A549 (cell line): ENCODE measurements around the gene ZNF625. TPM values are rescaled to one million over a fixed set of nuclear protein-coding genes. Genes with fewer than 3 reads are reported as not detected.

Experiments used
- ATAC-seq, 2 experiments: fragments of 200-7000 bp in 1 of 2; fragments of >200 bp in 1 of 2; cut with Nextera tagmentation in 1 of 2; cut with Tn5 transposase in 1 of 2; 3 replicates each; pipeline versions ENCODE4 v1.8.0 to v1.9.1; 2018 to 2020; ENCODE audit warnings: mild to moderate bottlenecking in 1 of 2, moderate library complexity in 1 of 2
- CTCF ChIA-PET: fragments of 300-600 bp; sonication (Branson Sonifier 250); formaldehyde crosslinking; extraction: SDS; loops from one replicate; lab custom pipeline; 2021; ENCODE audit warnings: antibody characterized with exemption, inconsistent platforms; lab: Yijun Ruan, JAX
- POLR2A ChIA-PET: fragments of 350-600 bp; formaldehyde crosslinking; extraction: SDS; loops from one replicate; lab custom pipeline; 2021; ENCODE audit warnings: antibody characterized with exemption, inconsistent platforms; lab: Yijun Ruan, JAX
- DNase-seq, 2 experiments: peaks; one replicate each; pipeline versions ENCODE4 v3.0.0 to v3.0.0-alpha.2; 2011 to 2016; ENCODE audit warnings: low read depth in 1 of 2, low spot score in 1 of 2
- FAIRE-seq: peaks from 2 replicates; lab custom pipeline; 2011; peaks lifted over from hg19 to GRCh38; lab: Jason Lieb, UNC
- H3K27ac ChIP-seq, 2 experiments: fragments of >200 bp; sonication (Bioruptor Twin); formaldehyde crosslinking; 3 replicates each; pipeline ENCODE4 v1.5.1; 2016 to 2017
- H3K4me1 ChIP-seq: fragments of >200 bp; sonication (Bioruptor Twin); formaldehyde crosslinking; 3 replicates; pipeline ENCODE4 v1.6.1; 2016
- H3K4me2 ChIP-seq: fragments of >200 bp; sonication (Bioruptor Twin); formaldehyde crosslinking; 3 replicates; pipeline ENCODE4 v1.6.1; 2016
- H3K4me3 ChIP-seq: fragments of >200 bp; sonication (Bioruptor Twin); formaldehyde crosslinking; 3 replicates; pipeline ENCODE4 v1.5.1; 2016
- H3K9me3 ChIP-seq: fragments of >200 bp; sonication (Bioruptor Twin); formaldehyde crosslinking; 3 replicates; pipeline ENCODE4 v1.6.1; 2016
- CBX2 ChIP-seq: fragments of 200-600 bp; sonication (generic); IDR thresholded peaks from 2 replicates; pipeline ENCODE4 v1.6.1; 2016; ENCODE audit warnings: low read depth, mild to moderate bottlenecking, borderline replicate concordance
- CHD4 ChIP-seq: fragments of 200-600 bp; sonication (generic); IDR thresholded peaks from 2 replicates; pipeline ENCODE4 v1.6.1; 2016; ENCODE audit warnings: antibody characterized with exemption, mild to moderate bottlenecking, borderline replicate concordance
- CTCF ChIP-seq: fragments of >200 bp; sonication (Bioruptor Twin); formaldehyde crosslinking; IDR thresholded peaks from 3 replicates; pipeline ENCODE4 v1.5.1; 2016
- KDM5A ChIP-seq: fragments of 200-600 bp; sonication (generic); IDR thresholded peaks from 2 replicates; pipeline ENCODE4 v1.6.1; 2016; ENCODE audit warnings: antibody characterized with exemption, mild to moderate bottlenecking
- MAFK ChIP-seq: fragments of 450-650 bp; IDR thresholded peaks from 2 replicates; pipeline ENCODE4 v1.6.1; 2014; ENCODE audit not compliant: partially characterized antibody
- NFE2L2 ChIP-seq: fragments of 150-350 bp; conservative IDR thresholded peaks from 2 replicates; pipeline ENCODE4 v1.6.1; 2014; ENCODE audit warnings: low read length
- PHF8 ChIP-seq: fragments of 200-600 bp; sonication (generic); IDR thresholded peaks from 2 replicates; pipeline ENCODE4 v1.6.1; 2016; ENCODE audit warnings: low read depth, mild to moderate bottlenecking, antibody characterized with exemption, moderate library complexity, borderline replicate concordance
- RFX5 ChIP-seq: fragments of 450-650 bp; IDR thresholded peaks from 2 replicates; pipeline ENCODE4 v1.7.1; 2014; ENCODE audit warnings: antibody characterized with exemption, mild to moderate bottlenecking, moderate library complexity
- SMC3 ChIP-seq: fragments of >200 bp; sonication (Bioruptor Twin); formaldehyde crosslinking; IDR thresholded peaks from 3 replicates; pipeline ENCODE4 v1.6.1; 2018; ENCODE audit warnings: inconsistent platforms
- SREBF2 ChIP-seq: fragments of 450-650 bp; IDR thresholded peaks from 2 replicates; pipeline ENCODE4 v1.6.1; 2014; ENCODE audit warnings: mild to moderate bottlenecking, moderate library complexity
- TP53 ChIP-seq: fragments of 250-450 bp; sonication (Bioruptor Pico); IDR thresholded peaks from 2 replicates; pipeline ENCODE4 v1.5.0; 2021; ENCODE audit warnings: mild to moderate bottlenecking, moderate library complexity
- USF2 ChIP-seq: fragments of 450-650 bp; IDR thresholded peaks from 2 replicates; pipeline ENCODE4 v1.6.1; 2014; ENCODE audit warnings: antibody characterized with exemption
- ZFP36 ChIP-seq: fragments of 450-650 bp; IDR thresholded peaks from 2 replicates; pipeline ENCODE4 v1.6.1; 2014; ENCODE audit warnings: borderline replicate concordance; ENCODE audit not compliant: partially characterized antibody
- ZSCAN20 ChIP-seq: fragments of 250-450 bp; sonication (Bioruptor Pico); IDR thresholded peaks from 2 replicates; pipeline ENCODE4 v1.8.0; 2022; ENCODE audit warnings: mild to moderate bottlenecking, moderate library complexity
- WGBS: methylation state at CpG from one replicate; pipeline ENCODE4 v1.1.6; 2017; ENCODE audit errors: missing lambda C conversion rate; 5-methylcytosine and 5-hydroxymethylcytosine counted together
- polyA plus RNA-seq, 4 experiments: library from polyadenylated mRNA; depleted of rRNA in 3 of 4; stranded (reverse); fragments of >200 nt; fragmentation: RNase III in 1 of 4; extraction: RNeasy Plus Mini Kit Qiagen cat#74134 plus additional on column Dnase treatment in 1 of 4; gene quantifications; 2 replicates in 3 of 4; 3 replicates in 1 of 4; pipeline ENCODE4 v1.2.3, GENCODE V29; 2011 to 2017
- TF ChIP-seq, protein P1 (sequence below): IDR thresholded peaks from 2 replicates; pipeline ENCODE4 v1.6.1; 2012; ENCODE audit warnings: low read depth, borderline replicate concordance
- TF ChIP-seq, protein P2 (sequence below): IDR thresholded peaks from 2 replicates; pipeline ENCODE4 v1.6.1; 2012

The ZNF625 gene
- polyA plus RNA-seq, 2 of the 4 experiments (the other 2 are of a cell fraction): not detected

DNA sequence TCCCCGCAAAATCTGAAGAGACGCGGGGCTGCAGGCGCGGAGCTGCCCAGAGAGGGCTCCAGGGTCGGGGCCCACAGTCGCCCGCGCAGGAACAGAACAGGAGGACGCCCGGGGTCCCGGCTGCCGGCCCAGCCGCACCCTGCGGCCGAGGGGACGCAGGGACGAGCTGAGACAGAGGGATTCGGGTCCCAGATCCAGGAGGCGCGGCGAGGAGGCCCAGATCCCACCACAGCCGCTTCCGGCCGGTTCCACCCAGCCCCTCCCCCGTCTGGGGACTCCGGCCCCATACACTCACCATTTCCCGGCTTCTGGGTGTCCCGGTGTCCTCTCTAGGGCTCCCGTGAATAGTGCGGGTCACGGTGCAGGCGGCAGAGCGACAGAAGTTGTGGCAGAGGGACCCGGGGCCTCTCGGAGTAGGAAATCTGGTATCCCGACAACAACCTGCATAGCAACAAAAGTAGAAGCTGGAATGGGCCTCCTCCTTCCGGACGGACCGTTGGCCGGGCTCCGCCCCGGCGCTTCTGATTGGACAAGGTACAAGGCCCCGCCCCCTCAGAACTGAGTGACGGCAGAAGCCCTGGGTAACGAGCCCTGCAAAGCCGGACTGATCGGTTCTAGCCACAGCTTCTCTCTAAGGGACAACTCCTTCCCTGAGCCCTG lies 16.5 kb downstream of the ZNF625 start, which contains the start of gene ZNF20:
Gene ZNF20 (minus strand): TSS at position 466 of the 660 bp plus-strand sequence. CDS start 168 bp downstream, at position 298.
- Histone ChIP-seq H3K4me3 (peak within 1 kb of the TSS; percentile 33; the same call in 1 of the 3 replicates), H3K4me1 (no peaks in the 10 kb centered on the region), H3K27ac (no peak within 1 kb of the TSS), H3K4me2 (peak within 1 kb of the TSS; percentile 34; the same call in 2 of the 3 replicates), H3K9me3 (peaks cover 12% of the 10 kb centered on the region; the same call in 1 of the 3 replicates)
- no peak for FAIRE-seq
- WGBS: 16% methylated on average over 26 of the region's 49 CpGs
- CTCF ChIA-PET: no interaction called here
- DNase-seq: peak in 1 of 2 experiments; percentile 41
- no peak for TF ChIP-seq CTCF
- TF ChIP-seq MAFK: no peak
- TF ChIP-seq SREBF2: no peak
- TF ChIP-seq TP53: no peak
- no peak for TF ChIP-seq ZSCAN20 (CRISPR knock-in tag)
- TF ChIP-seq, protein P1, sequence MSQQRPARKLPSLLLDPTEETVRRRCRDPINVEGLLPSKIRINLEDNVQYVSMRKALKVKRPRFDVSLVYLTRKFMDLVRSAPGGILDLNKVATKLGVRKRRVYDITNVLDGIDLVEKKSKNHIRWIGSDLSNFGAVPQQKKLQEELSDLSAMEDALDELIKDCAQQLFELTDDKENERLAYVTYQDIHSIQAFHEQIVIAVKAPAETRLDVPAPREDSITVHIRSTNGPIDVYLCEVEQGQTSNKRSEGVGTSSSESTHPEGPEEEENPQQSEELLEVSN: no peak
- TF ChIP-seq, protein P2, sequence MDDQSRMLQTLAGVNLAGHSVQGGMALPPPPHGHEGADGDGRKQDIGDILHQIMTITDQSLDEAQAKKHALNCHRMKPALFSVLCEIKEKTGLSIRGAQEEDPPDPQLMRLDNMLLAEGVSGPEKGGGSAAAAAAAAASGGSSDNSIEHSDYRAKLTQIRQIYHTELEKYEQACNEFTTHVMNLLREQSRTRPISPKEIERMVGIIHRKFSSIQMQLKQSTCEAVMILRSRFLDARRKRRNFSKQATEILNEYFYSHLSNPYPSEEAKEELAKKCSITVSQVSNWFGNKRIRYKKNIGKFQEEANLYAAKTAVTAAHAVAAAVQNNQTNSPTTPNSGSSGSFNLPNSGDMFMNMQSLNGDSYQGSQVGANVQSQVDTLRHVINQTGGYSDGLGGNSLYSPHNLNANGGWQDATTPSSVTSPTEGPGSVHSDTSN: no peak
- TF ChIP-seq SMC3: no peak
- no peak for TF ChIP-seq NFE2L2
- no peak for TF ChIP-seq KDM5A
- no peak for TF ChIP-seq ZFP36
- TF ChIP-seq PHF8: no peak
- TF ChIP-seq USF2: no peak
- TF ChIP-seq CBX2: no peak
- no peak for TF ChIP-seq CHD4
- POLR2A ChIA-PET: no interaction called here
- peak; percentile 64 to 88; a peak in 4 of 6 replicates for ATAC-seq

DNA sequence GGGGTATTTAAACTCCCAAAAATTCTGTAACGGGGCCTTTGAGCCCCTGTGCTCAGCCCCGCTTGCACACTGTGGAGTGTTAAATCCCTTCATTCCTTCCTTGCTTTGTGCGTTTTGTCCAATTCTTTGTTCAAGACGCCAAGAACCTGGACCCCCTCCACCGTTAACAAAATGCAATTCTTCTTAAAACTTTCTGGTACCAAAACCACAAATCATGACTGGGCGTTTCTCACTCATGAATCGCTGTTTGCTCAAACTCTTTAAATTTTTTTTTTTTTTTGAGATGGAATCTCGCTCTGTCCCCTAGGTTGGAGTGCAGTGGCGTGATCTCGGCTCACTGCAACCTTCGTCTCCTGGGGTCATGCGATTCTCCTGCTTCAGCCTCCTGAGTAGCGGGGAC lies 17.3 kb downstream of the ZNF625 start:
- no peak for ATAC-seq
- CTCF ChIA-PET: no interaction called here
- 64% methylated on average over 13 of the region's 13 CpGs for WGBS
- no peak for FAIRE-seq
- POLR2A ChIA-PET: no interaction called here
- Histone ChIP-seq H3K4me1 (no peaks in the 10 kb centered on the region), H3K4me3 (no peak overlapping the region), H3K27ac (no peak overlapping the region), H3K4me2 (no peak overlapping the region), H3K9me3 (peaks cover 7% of the 10 kb centered on the region; the same call in 1 of the 3 replicates)
- no peak for DNase-seq
- TF ChIP-seq CTCF (no peak), NFE2L2 (0 out of 2 replicates have a peak, but pooled peaks have one; percentile 28), RFX5 (no peak)
